ENCODE results near the gene ARHGEF12. TPM values are rescaled to one million over a fixed set of nuclear protein-coding genes. Genes with fewer than 3 reads are reported as not detected.
A peak's percentile ranks its signal among the peaks of the same experiment; 100 is the strongest.

Gene ARHGEF12
- polyA plus RNA-seq, 1 experiment, result 16.9 TPM

DNA sequence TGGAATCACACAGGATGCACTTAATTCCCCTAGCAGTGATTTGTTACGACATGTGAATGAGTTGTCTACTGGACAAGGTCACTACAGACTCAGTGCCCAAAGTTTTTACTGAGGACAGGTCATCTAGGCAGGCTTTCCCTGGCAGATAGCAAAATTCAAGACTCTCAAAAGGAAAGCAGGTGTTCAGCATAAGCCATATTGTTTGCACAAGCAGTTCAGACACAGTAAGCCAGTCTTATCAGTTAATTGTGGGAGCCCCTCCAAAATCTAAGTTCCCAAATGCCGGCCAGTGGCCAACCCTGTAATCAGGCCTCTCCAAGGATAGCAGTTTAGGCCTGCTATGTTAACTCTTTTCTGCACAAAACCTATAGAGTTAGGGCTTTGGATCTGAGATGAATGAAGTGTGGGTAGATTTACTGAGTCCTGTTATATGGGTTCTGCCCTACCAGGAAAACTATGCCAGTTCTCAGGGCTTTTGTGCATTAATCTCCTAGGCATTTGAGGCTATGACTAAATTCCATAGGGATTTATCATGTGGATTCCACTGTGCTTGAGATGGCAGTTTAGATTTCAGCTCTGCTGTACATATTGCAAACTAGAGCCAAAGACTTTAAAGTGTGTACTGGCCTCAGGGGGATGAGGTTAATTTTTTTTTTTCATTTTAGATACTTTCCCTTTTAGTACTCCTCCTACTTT is 4.8 kb upstream of the ARHGEF12 start:
- TF ChIP-seq, protein P1, sequence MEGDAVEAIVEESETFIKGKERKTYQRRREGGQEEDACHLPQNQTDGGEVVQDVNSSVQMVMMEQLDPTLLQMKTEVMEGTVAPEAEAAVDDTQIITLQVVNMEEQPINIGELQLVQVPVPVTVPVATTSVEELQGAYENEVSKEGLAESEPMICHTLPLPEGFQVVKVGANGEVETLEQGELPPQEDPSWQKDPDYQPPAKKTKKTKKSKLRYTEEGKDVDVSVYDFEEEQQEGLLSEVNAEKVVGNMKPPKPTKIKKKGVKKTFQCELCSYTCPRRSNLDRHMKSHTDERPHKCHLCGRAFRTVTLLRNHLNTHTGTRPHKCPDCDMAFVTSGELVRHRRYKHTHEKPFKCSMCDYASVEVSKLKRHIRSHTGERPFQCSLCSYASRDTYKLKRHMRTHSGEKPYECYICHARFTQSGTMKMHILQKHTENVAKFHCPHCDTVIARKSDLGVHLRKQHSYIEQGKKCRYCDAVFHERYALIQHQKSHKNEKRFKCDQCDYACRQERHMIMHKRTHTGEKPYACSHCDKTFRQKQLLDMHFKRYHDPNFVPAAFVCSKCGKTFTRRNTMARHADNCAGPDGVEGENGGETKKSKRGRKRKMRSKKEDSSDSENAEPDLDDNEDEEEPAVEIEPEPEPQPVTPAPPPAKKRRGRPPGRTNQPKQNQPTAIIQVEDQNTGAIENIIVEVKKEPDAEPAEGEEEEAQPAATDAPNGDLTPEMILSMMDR (IDR thresholded peaks at IDR 0.05; ENCODE audit: insufficient read depth, low read depth, low read length), result no peak
- peak; percentile 62 for DNase-seq (ENCODE audit: low read depth)
- Histone ChIP-seq H3K27me3 (ENCODE audit: control insufficient read depth, insufficient read depth, low read length) (no peaks in the 10 kb centered on the region), H3K36me3 (ENCODE audit: control insufficient read depth, insufficient read depth, low read length) (peaks cover 3% of the 10 kb centered on the region), H3K4me3 (ENCODE audit: low read depth, low read length) (no peak overlapping the region)
- ChIA-PET CTCF (interaction anchor here (1.2 kb wide), 1 partner anchor 26 kb away, joined by 3 read pairs; no protein-coding TSS in a partner anchor), POLR2A (no interaction called here)

DNA sequence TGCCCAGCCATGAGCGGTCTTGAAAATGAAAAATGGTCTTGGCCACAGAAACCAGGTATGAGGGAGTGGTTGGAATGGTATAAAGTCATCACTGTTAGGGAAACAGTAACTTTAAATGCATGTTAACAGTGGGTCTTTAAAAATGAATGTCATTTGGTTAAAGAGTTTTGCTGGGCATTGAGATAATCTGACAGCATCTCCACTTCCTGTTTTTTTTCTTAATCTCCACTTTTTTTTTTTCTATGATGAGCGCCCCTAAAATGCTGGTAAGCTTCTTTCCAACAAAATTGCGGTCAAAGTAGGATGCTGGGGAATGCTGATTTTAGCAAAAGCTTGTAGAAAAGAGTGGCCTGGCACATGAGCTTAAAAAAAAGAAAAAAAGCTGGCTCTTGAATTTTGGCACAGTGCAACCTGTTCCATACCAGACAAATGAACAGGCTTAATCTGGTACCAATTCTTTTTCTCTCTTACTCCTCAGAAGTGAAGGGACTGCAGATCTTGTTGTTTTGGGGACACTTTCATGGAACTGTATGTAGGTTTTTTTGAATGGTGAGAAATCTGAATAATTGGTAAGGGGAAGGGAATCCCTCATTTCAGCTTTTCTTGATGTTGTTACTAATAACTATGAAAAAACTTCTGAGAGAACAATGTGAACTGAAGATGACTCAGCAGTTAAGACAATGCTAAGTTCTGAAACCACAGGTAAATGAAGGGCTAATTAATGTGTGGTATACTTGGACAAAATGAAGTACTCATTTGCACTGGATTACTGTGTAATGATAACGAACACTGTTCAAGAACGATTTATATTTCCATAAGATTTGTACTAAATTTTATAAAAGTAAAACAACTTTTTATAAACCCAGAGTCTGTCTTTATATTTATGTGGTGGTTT is 3.1 kb upstream of the ARHGEF12 start:
- Histone ChIP-seq H3K36me3 (ENCODE audit: control insufficient read depth, insufficient read depth, low read length) (peaks cover 3% of the 10 kb centered on the region), H3K27me3 (ENCODE audit: control insufficient read depth, insufficient read depth, low read length) (no peaks in the 10 kb centered on the region), H3K4me3 (ENCODE audit: low read depth, low read length) (no peak overlapping the region)
- TF ChIP-seq, protein P1 (IDR thresholded peaks at IDR 0.05; ENCODE audit: insufficient read depth, low read depth, low read length), result no peak
- DNase-seq (ENCODE audit: low read depth), result no peak
- ChIA-PET POLR2A (no interaction called here), CTCF (interaction anchor here (0.7 to 1.2 kb wide), 4 partner anchors 24 to 352 kb away, joined by 3 to 4 read pairs (median 3); partner anchors contain the start of gene GRIK4)

DNA sequence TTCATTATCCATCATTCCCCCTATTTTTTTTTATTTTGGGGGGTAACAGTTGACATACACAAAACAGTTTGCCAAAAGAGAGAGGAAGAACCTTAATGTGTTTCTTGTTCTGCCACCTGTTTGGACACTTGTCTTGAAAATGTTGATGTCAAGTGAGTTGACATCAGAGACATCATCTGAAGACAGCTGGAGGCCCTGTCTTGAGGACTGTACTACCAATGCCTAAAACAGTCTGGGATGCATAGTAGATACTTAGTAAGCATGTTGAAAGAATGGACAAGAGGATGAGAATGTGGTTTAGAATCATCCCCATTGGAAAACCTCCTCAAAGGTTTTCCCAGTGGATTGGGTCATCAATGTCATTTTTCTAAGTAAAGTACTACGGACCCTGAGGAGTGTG is 2.4 kb upstream of the ARHGEF12 start:
- Histone ChIP-seq H3K36me3 (ENCODE audit: control insufficient read depth, insufficient read depth, low read length) (peaks cover 3% of the 10 kb centered on the region), H3K4me3 (ENCODE audit: low read depth, low read length) (no peak overlapping the region), H3K27me3 (ENCODE audit: control insufficient read depth, insufficient read depth, low read length) (no peaks in the 10 kb centered on the region)
- no peak for DNase-seq (ENCODE audit: low read depth)
- CTCF ChIA-PET, result interaction anchor here (0.7 to 2.2 kb wide), 7 partner anchors 30 to 351 kb away, joined by 3 to 15 read pairs (median 7); partner anchors contain the start of gene GRIK4
- TF ChIP-seq, protein P1 (IDR thresholded peaks at IDR 0.05; ENCODE audit: insufficient read depth, low read depth, low read length), result no peak
- POLR2A ChIA-PET, result no interaction called here

DNA sequence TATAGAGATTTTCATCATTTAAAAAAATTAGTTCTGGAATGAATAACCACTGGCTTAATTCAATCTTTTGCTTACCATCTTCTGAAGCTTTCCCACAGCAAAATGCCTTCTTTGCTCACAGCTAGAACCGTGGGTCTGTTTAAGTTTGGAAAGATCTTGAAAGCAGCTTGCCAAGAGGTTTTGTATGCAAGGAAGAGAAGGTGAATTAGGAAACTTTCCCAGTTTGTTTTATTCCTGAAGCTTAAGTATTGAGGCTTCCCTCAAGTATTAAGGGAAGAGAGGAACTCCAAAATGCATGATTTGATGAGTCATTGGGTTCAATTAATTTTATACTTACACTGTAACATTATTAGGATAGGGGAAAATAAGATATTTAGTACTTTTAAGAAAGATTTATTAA is 1.9 kb upstream of the ARHGEF12 start:
- ChIA-PET POLR2A (no interaction called here), CTCF (interaction anchor here (0.7 to 2.2 kb wide), 9 partner anchors 27 to 351 kb away, joined by 3 to 15 read pairs (median 7); partner anchors contain the start of gene GRIK4)
- DNase-seq (ENCODE audit: low read depth), result no peak
- Histone ChIP-seq H3K27me3 (ENCODE audit: control insufficient read depth, insufficient read depth, low read length) (no peaks in the 10 kb centered on the region), H3K36me3 (ENCODE audit: control insufficient read depth, insufficient read depth, low read length) (peaks cover 3% of the 10 kb centered on the region), H3K4me3 (ENCODE audit: low read depth, low read length) (no peak overlapping the region)
- TF ChIP-seq, protein P1 (IDR thresholded peaks at IDR 0.05; ENCODE audit: insufficient read depth, low read depth, low read length), result no peak

Data from BJ (cell line).